Stimulated activated CD8-positive, alpha-beta memory T cell treated with anti-CD3 and anti-CD28 coated beads, Interleukin-4, amount 100 ng/mL, for 4 hours (primary cell): ENCODE measurements around the gene GANC.
A peak's percentile ranks its signal among the peaks of the same experiment; 100 is the strongest.
"Not testable (repeated sequence)": the region's sequence is repeated elsewhere in the genome, so short reads cannot be mapped to it uniquely, and the experiment has no call there.

Experiments used
- DNase-seq, 2 donors: peaks; one replicate each; pipeline ENCODE4 v3.0.0-alpha.2; 2020; ENCODE audit warnings: low read depth in 2 of 2, low spot score in 1 of 2

GANC gene

GRCh38 chr15:42272939-42273899, at the start of gene GANC, which contains the start of gene TMEM87A:
Gene GANC (plus strand): TSS chr15:42273201. CDS start chr15:42274482, 1,281 bp downstream.
Gene TMEM87A (minus strand): TSS chr15:42273433. CDS start chr15:42273398, 35 bp downstream.
- DNase-seq = peak; percentile 91

GRCh38 chr15:42226648-42227047, 46.4 kb upstream of the GANC start:
- no peak for DNase-seq

- DNase-seq = no peak
These were observed 45.0 kb upstream of the GANC start for GRCh38 chr15:42228036-42228435.

- DNase-seq = not testable (repeated sequence)
These were observed 44.0 kb upstream of the GANC start for GRCh38 chr15:42228981-42229380.

GRCh38 chr15:42231088-42231487, 41.9 kb upstream of the GANC start:
- no peak for DNase-seq

GRCh38 chr15:42232606-42233005, 40.4 kb upstream of the GANC start:
- no peak for DNase-seq

- DNase-seq = no peak
These were observed 39.9 kb upstream of the GANC start for GRCh38 chr15:42233107-42233506.

GRCh38 chr15:42239528-42240182, 33.3 kb upstream of the GANC start:
- no peak for DNase-seq

GRCh38 chr15:42240823-42241222, 32.2 kb upstream of the GANC start:
- no peak for DNase-seq

GRCh38 chr15:42253300-42253699, 19.7 kb upstream of the GANC start:
- no peak for DNase-seq

- DNase-seq = no peak
These were observed 8.2 kb upstream of the GANC start for GRCh38 chr15:42264795-42265194.

GRCh38 chr15:42267286-42267685, 5.7 kb upstream of the GANC start:
- DNase-seq = no peak

GRCh38 chr15:42270551-42270950, 2.5 kb upstream of the GANC start:
- no peak for DNase-seq

GRCh38 chr15:42270996-42271395, 2.0 kb upstream of the GANC start:
- no peak for DNase-seq

- peak; percentile 43 to 55 for DNase-seq
These were observed 1.1 kb downstream of the GANC start for GRCh38 chr15:42273900-42274701.

GRCh38 chr15:42274702-42274989, 1.6 kb downstream of the GANC start:
- no peak for DNase-seq

- no peak for DNase-seq
These were observed 2.9 kb downstream of the GANC start for GRCh38 chr15:42275780-42276391.

GRCh38 chr15:42276762-42277161, 3.8 kb downstream of the GANC start:
- DNase-seq = no peak

GRCh38 chr15:42279234-42279723, 6.3 kb downstream of the GANC start:
- no peak for DNase-seq

- no peak for DNase-seq
These were observed 9.3 kb downstream of the GANC start for GRCh38 chr15:42282344-42282743.

- no peak for DNase-seq
These were observed 9.9 kb downstream of the GANC start for GRCh38 chr15:42282926-42283325.
